HCT116 (cell line): ENCODE data around the gene NR1I3. TPM values are rescaled to one million over a fixed set of nuclear protein-coding genes. Genes with fewer than 3 reads are reported as not detected.

Experiments used
- ATAC-seq: fragments of 200-7000 bp; cut with Tn5 transposase; 2 replicates; pipeline ENCODE4 v1.9.1; 2020; ENCODE audit warnings: mild to moderate bottlenecking, moderate library complexity
- Bru-seq: library from RNA; stranded (reverse); fragments of 400-500 nt; gene quantifications from one replicate; lab custom pipeline; 2021; lab: Mats Ljungman, UMichigan
- BruChase-seq, 2 experiments: library from RNA; stranded (reverse); fragments of 400-500 nt; gene quantifications; one replicate each; lab custom pipeline; 2021; lab: Mats Ljungman, UMichigan
- BruUV-seq: library from RNA; stranded (reverse); fragments of 400-500 nt; replicated peaks from 2 replicates; lab custom pipeline; 2021; lab: Mats Ljungman, UMichigan
- CTCF ChIA-PET: fragments of 300-600 bp; sonication (Branson Sonifier 250); formaldehyde crosslinking; loops from one replicate; lab custom pipeline; 2021; ENCODE audit warnings: antibody characterized with exemption; lab: Charles Lee
- POLR2A ChIA-PET: fragments of 300-600, 350-600 bp; sonication (Branson Sonifier 250); formaldehyde crosslinking; loops from one replicate; lab custom pipeline; 2021; ENCODE audit warnings: antibody characterized with exemption; lab: Charles Lee
- RAD21 ChIA-PET, 2 experiments: fragments of 300-600 bp; sonication (Branson Sonifier 250); formaldehyde crosslinking; loops; one replicate each; lab custom pipeline; 2023; ENCODE audit warnings: low total read pairs in 2 of 2; ENCODE audit not compliant: uncharacterized antibody in 2 of 2, unreplicated experiment in 2 of 2, low non-redundant PET in 1 of 2; lab: Charles Lee
- DNase-seq: peaks from one replicate; pipeline ENCODE4 v3.0.0-alpha.2; 2010; ENCODE audit warnings: low read depth, low spot score
- H2AFZ ChIP-seq: fragments of 200-600 bp; shearing (Covaris generic), sonication (generic); 2 replicates; pipeline ENCODE4 v1.6.1; 2017; ENCODE audit warnings: low read depth, mixed run types, mixed read lengths, antibody characterized with exemption, low read length; ENCODE audit not compliant: poor library complexity, severe bottlenecking
- H3K27ac ChIP-seq: 2 replicates; pipeline ENCODE4 v1.5.1; 2012; ENCODE audit warnings: low read depth, low read length
- H3K27me3 ChIP-seq: fragments of 200-600 bp; sonication (generic); 2 replicates; pipeline ENCODE4 v1.6.1; 2016; ENCODE audit warnings: mixed run types, low read length, mixed read lengths; ENCODE audit not compliant: insufficient read depth
- H3K36me3 ChIP-seq, 2 experiments: fragments of 200-500 bp in 1 of 2; fragments of 200-600 bp in 1 of 2; sonication (Bioruptor generic) in 1 of 2; sonication (generic) in 1 of 2; 2 replicates each; pipeline versions ENCODE4 v1.5.1 to v1.6.1; 2014 to 2016; ENCODE audit warnings: low read length in 2 of 2, inconsistent platforms in 1 of 2, mixed read lengths in 1 of 2, mixed run types in 1 of 2; ENCODE audit not compliant: insufficient read depth in 2 of 2, control insufficient read depth in 1 of 2
- H3K4me1 ChIP-seq, 2 experiments: fragments of 200-600 bp in 1 of 2; sonication (generic) in 1 of 2; 2 replicates each; pipeline versions ENCODE4 v1.5.1 to v1.6.1; 2012 to 2017; ENCODE audit warnings: low read length in 2 of 2, inconsistent platforms in 1 of 2, mild to moderate bottlenecking in 1 of 2, mixed read lengths in 1 of 2, mixed run types in 1 of 2, moderate library complexity in 1 of 2; ENCODE audit not compliant: insufficient read depth in 2 of 2, control insufficient read depth in 1 of 2
- H3K4me2 ChIP-seq: fragments of 200-600 bp; sonication (generic); 2 replicates; pipeline ENCODE4 v1.6.1; 2017; ENCODE audit warnings: mixed run types, low read length, mixed read lengths
- H3K4me3 ChIP-seq, 2 experiments: fragments of 200-600 bp in 1 of 2; sonication (generic) in 1 of 2; replicated peaks in 1 of 2; 2 replicates each; pipeline ENCODE4 v1.5.1; 2011 to 2016; ENCODE audit warnings: low read length in 2 of 2, control low read depth in 1 of 2, low read depth in 1 of 2, mild to moderate bottlenecking in 1 of 2, mixed read lengths in 1 of 2, mixed run types in 1 of 2
- H3K79me2 ChIP-seq: fragments of 200-600 bp; sonication (generic); 2 replicates; pipeline ENCODE4 v1.6.1; 2017; ENCODE audit warnings: mild to moderate bottlenecking, mixed run types, low read length, moderate library complexity, mixed read lengths; ENCODE audit not compliant: insufficient read depth
- H3K9ac ChIP-seq: fragments of 200-600 bp; sonication (generic); 2 replicates; pipeline ENCODE4 v1.6.1; 2016; ENCODE audit warnings: low read length, mixed read lengths
- H3K9me2 ChIP-seq: fragments of 200-600 bp; sonication (generic), shearing (Covaris generic); 2 replicates; pipeline ENCODE4 v1.6.1; 2017; ENCODE audit warnings: mixed run types, mild to moderate bottlenecking, moderate library complexity; ENCODE audit not compliant: insufficient read depth
- H3K9me3 ChIP-seq, 2 experiments: fragments of 200-500 bp in 1 of 2; fragments of 200-600 bp in 1 of 2; sonication (Bioruptor generic) in 1 of 2; sonication (generic) in 1 of 2; 2 replicates each; pipeline ENCODE4 v1.6.1; 2014 to 2017; ENCODE audit warnings: low read length in 2 of 2, mixed read lengths in 2 of 2, inconsistent platforms in 1 of 2, low read depth in 1 of 2, mild to moderate bottlenecking in 1 of 2, mixed run types in 1 of 2, moderate library complexity in 1 of 2; ENCODE audit not compliant: control insufficient read depth in 1 of 2, insufficient read depth in 1 of 2
- H4K20me1 ChIP-seq: fragments of 200-600 bp; sonication (generic), shearing (Covaris generic); 2 replicates; pipeline ENCODE4 v1.6.1; 2017; ENCODE audit warnings: mixed run types, mild to moderate bottlenecking, moderate library complexity; ENCODE audit not compliant: insufficient read depth
- ATF3 ChIP-seq: IDR thresholded peaks from 2 replicates; pipeline ENCODE4 v1.6.1; 2012
- EGR1 ChIP-seq: IDR thresholded peaks from 2 replicates; pipeline ENCODE4 v1.6.1; 2012; ENCODE audit warnings: low read depth
- ELF1 ChIP-seq: IDR thresholded peaks from 2 replicates; pipeline ENCODE4 v1.6.1; 2012; ENCODE audit warnings: low read depth, borderline replicate concordance
- EZH2 ChIP-seq: fragments of 200-600 bp; sonication (generic); IDR thresholded peaks from 2 replicates; pipeline ENCODE4 v1.6.1; 2017; ENCODE audit warnings: antibody characterized with exemption, mixed run types
- EZH2phosphoT487 ChIP-seq: fragments of 200-600 bp; IDR thresholded peaks from 2 replicates; pipeline ENCODE4 v1.6.1; 2018; ENCODE audit warnings: antibody characterized with exemption, borderline replicate concordance
- FOSL1 ChIP-seq: IDR thresholded peaks from 2 replicates; pipeline ENCODE4 v1.6.1; 2012; ENCODE audit warnings: low read depth
- JUND ChIP-seq: IDR thresholded peaks from 2 replicates; pipeline ENCODE4 v1.6.1; 2012
- MAX ChIP-seq: IDR thresholded peaks from 2 replicates; pipeline ENCODE4 v1.6.1; 2012
- POLR2AphosphoS5 ChIP-seq: IDR thresholded peaks from 2 replicates; pipeline ENCODE4 v1.6.1; 2011; ENCODE audit warnings: mild to moderate bottlenecking, low read depth, low read length, moderate library complexity
- RAD21 ChIP-seq: IDR thresholded peaks from 2 replicates; pipeline ENCODE4 v1.6.1; 2012; ENCODE audit warnings: low read depth, mild to moderate bottlenecking
- REST ChIP-seq: IDR thresholded peaks from 2 replicates; pipeline ENCODE4 v1.6.1; 2012; ENCODE audit warnings: low read depth
- SIN3A ChIP-seq: IDR thresholded peaks from 2 replicates; pipeline ENCODE4 v1.6.1; 2012; ENCODE audit warnings: low read depth
- SP1 ChIP-seq: IDR thresholded peaks from 2 replicates; pipeline ENCODE4 v1.6.1; 2012; ENCODE audit warnings: low read depth
- SRF ChIP-seq: IDR thresholded peaks from 2 replicates; pipeline ENCODE4 v1.6.1; 2012; ENCODE audit warnings: low read depth
- TCF7L2 ChIP-seq: IDR thresholded peaks from 2 replicates; pipeline ENCODE4 v1.7.0; 2011; ENCODE audit warnings: borderline replicate concordance, inconsistent platforms; ENCODE audit not compliant: insufficient read depth, insufficient read length; ENCODE audit errors: extremely low read depth
- ZBTB33 ChIP-seq: IDR thresholded peaks from 2 replicates; pipeline ENCODE4 v1.6.1; 2011; ENCODE audit warnings: mild to moderate bottlenecking, low read length, moderate library complexity; ENCODE audit not compliant: insufficient replicate concordance; ENCODE audit errors: extremely low read depth
- ZFX ChIP-seq: fragments of 450-650 bp; IDR thresholded peaks from 2 replicates; pipeline ENCODE4 v1.6.1; 2017
- ZNF274 ChIP-seq: fragments of 200-500 bp; sonication (Bioruptor generic); IDR thresholded peaks from 2 replicates; pipeline ENCODE4 v1.6.1; 2014; ENCODE audit warnings: mild to moderate bottlenecking, low read depth, low read length, inconsistent platforms
- intact Hi-C: fragments of 100-400 bp; cut with micrococcal nuclease; formaldehyde crosslinking; loops from 2 replicates; pipeline ENCODE4 v1.10.0; 2022
- long read RNA-seq: library from polyadenylated mRNA; unstranded; transcript quantifications from one replicate; pipeline ENCODE4 v2.0.0, GENCODE V29; 2021; ENCODE audit not compliant: unreplicated experiment
- polyA plus RNA-seq: library from polyadenylated mRNA; unstranded; fragments of >200 nt; gene quantifications from 2 replicates; pipeline ENCODE4 v1.2.1, GENCODE V29; 2012; ENCODE audit warnings: missing spikeins
- total RNA-seq: library from RNA; stranded (reverse); gene quantifications from one replicate; pipeline ENCODE4 v1.2.1, GENCODE V29; 2021; ENCODE audit not compliant: unreplicated experiment

The NR1I3 gene
- not detected for total RNA-seq
- polyA plus RNA-seq = 0.06 and 0.26 TPM in 2 replicates
- Bru-seq, nascent RNA = not detected
- BruChase-seq, experiment 1, labeled RNA remaining after a 6-hour chase = not detected
- BruChase-seq, experiment 2, labeled RNA remaining after a 2-hour chase = not detected
- long read RNA-seq = 0 reads

GRCh38 chr1:161238039-161238473 lies at the start of gene NR1I3:
Gene NR1I3, minus strand, starts transcription at chr1:161238203. Its CDS starts 1,638 bp downstream, at chr1:161236565.
- TF ChIP-seq TCF7L2 (no peak), EGR1 (no peak), ZFX (no peak), SP1 (no peak), ZNF274 (no peak), POLR2AphosphoS5 (no peak), JUND (no peak), ELF1 (no peak), EZH2 (no peak), EZH2phosphoT487 (no peak), MAX (no peak), SRF (no peak), RAD21 (no peak), FOSL1 (no peak), ATF3 (no peak), SIN3A (no peak), ZBTB33 (no peak), REST (no peak)
- BruUV-seq = no TSS peak
- RAD21 ChIA-PET = no interaction called here
- POLR2A ChIA-PET = no interaction called here
- Histone ChIP-seq H3K36me3 (no peaks in the 10 kb centered on the region), H3K9ac (no peak within 1 kb of the TSS), H3K27ac (no peak within 1 kb of the TSS), H3K4me3 (no peak within 1 kb of the TSS), H3K9me3 (no peaks in the 10 kb centered on the region), H4K20me1 (no peaks in the 10 kb centered on the region), H3K4me2 (no peak within 1 kb of the TSS), H3K9me2 (no peaks in the 10 kb centered on the region), H3K27me3 (no peaks in the 10 kb centered on the region), H3K4me1 (peaks cover 0 to 8% of the 10 kb centered on the region in 2 experiments; a peak in 2 of 4 replicates), H3K79me2 (no peaks in the 10 kb centered on the region), H2AFZ (no peak within 1 kb of the TSS)
- DNase-seq (no peak), ATAC-seq (no peak)
- intact Hi-C loops = no loop called here
- CTCF ChIA-PET = interaction anchor here (1.8 kb wide), 1 partner anchor 12 kb away, joined by 6 read pairs; the partner anchor contains the start of gene TOMM40L
